BE2C (cell line): ENCODE measurements around the gene FANCI.

Experiments used
- DNase-seq: peaks from one replicate; pipeline ENCODE4 v3.0.0-alpha.2; 2020
- H3K27me3 ChIP-seq: fragments of 250-450 bp; sonication (Bioruptor Pico); 2 replicates; pipeline ENCODE4 v1.5.1; 2020; ENCODE audit warnings: mild to moderate bottlenecking
- H3K36me3 ChIP-seq: fragments of 250-450 bp; sonication (Bioruptor Pico); 2 replicates; pipeline ENCODE4 v1.5.1; 2020; ENCODE audit warnings: mild to moderate bottlenecking
- H3K4me1 ChIP-seq: fragments of 250-450 bp; sonication (Bioruptor Pico); 2 replicates; pipeline ENCODE4 v1.5.1; 2020
- H3K4me3 ChIP-seq: 2 replicates; pipeline ENCODE4 v1.5.1; 2011; ENCODE audit warnings: low read depth, low read length
- H3K9me3 ChIP-seq: fragments of 250-450 bp; sonication (Bioruptor Pico); 2 replicates; pipeline ENCODE4 v1.5.1; 2020
- CTCF ChIP-seq: IDR thresholded peaks from 2 replicates; pipeline ENCODE4 v1.5.1; 2012; ENCODE audit warnings: mild to moderate bottlenecking, low read depth, low read length

FANCI gene

GRCh38 chr15:89342840-89343239 lies 99.1 kb downstream of the FANCI start:
- Histone ChIP-seq H3K27me3 (no peaks in the 10 kb centered on the region), H3K36me3 (no peaks in the 10 kb centered on the region), H3K4me3 (no peak overlapping the region), H3K9me3 (no peaks in the 10 kb centered on the region), H3K4me1 (no peaks in the 10 kb centered on the region)
- TF ChIP-seq CTCF, result no peak
- no peak for DNase-seq

GRCh38 chr15:89345248-89345647 lies 101.5 kb downstream of the FANCI start:
- no peak overlapping the region for H3K4me3 ChIP-seq
- TF ChIP-seq CTCF, result no peak
- no peaks in the 10 kb centered on the region for H3K9me3 ChIP-seq
- H3K36me3 ChIP-seq, result no peaks in the 10 kb centered on the region
- no peaks in the 10 kb centered on the region for H3K27me3 ChIP-seq
- no peaks in the 10 kb centered on the region for H3K4me1 ChIP-seq
- no peak for DNase-seq

- DNase-seq, result no peak
- H3K27me3 ChIP-seq, result no peaks in the 10 kb centered on the region
Observed at GRCh38 chr15:89346516-89347231, 102.9 kb downstream of the FANCI start.

GRCh38 chr15:89349206-89349558 lies 105.4 kb downstream of the FANCI start:
- Histone ChIP-seq H3K9me3 (no peaks in the 10 kb centered on the region), H3K27me3 (no peaks in the 10 kb centered on the region), H3K4me1 (no peaks in the 10 kb centered on the region), H3K36me3 (no peaks in the 10 kb centered on the region), H3K4me3 (no peak overlapping the region)
- TF ChIP-seq CTCF, result no peak
- no peak for DNase-seq

More at GRCh38 chr15:89346516-89347231, 102.9 kb downstream of the FANCI start:
- Histone ChIP-seq H3K9me3 (no peaks in the 10 kb centered on the region), H3K36me3 (no peaks in the 10 kb centered on the region), H3K4me3 (no peak overlapping the region), H3K4me1 (no peaks in the 10 kb centered on the region)
- TF ChIP-seq CTCF, result no peak

GRCh38 chr15:89352476-89352875 lies 108.7 kb downstream of the FANCI start:
- Histone ChIP-seq H3K4me3 (no peak overlapping the region), H3K36me3 (no peaks in the 10 kb centered on the region), H3K4me1 (no peaks in the 10 kb centered on the region), H3K9me3 (no peaks in the 10 kb centered on the region), H3K27me3 (no peaks in the 10 kb centered on the region)
- TF ChIP-seq CTCF, result no peak
- no peak for DNase-seq

- Histone ChIP-seq H3K27me3 (peaks cover 4% of the 10 kb centered on the region; the same call in 1 of the 2 replicates), H3K9me3 (no peaks in the 10 kb centered on the region), H3K4me3 (no peak overlapping the region), H3K4me1 (no peaks in the 10 kb centered on the region; the same call in 1 of the 2 replicates), H3K36me3 (no peaks in the 10 kb centered on the region)
- no peak for TF ChIP-seq CTCF
- DNase-seq, result no peak
Observed at GRCh38 chr15:89353991-89354390, 110.2 kb downstream of the FANCI start.
